ENCODE results near the gene ASB18. TPM values are rescaled to one million over a fixed set of nuclear protein-coding genes. Genes with fewer than 3 reads are reported as not detected.
"Not testable (repeated sequence)": the region's sequence is repeated elsewhere in the genome, so short reads cannot be mapped to it uniquely, and the experiment has no call there.

The ASB18 gene
- total and polyA plus RNA-seq, 2 of the 4 experiments (the other 2 are of a cell fraction) = not detected

DNA sequence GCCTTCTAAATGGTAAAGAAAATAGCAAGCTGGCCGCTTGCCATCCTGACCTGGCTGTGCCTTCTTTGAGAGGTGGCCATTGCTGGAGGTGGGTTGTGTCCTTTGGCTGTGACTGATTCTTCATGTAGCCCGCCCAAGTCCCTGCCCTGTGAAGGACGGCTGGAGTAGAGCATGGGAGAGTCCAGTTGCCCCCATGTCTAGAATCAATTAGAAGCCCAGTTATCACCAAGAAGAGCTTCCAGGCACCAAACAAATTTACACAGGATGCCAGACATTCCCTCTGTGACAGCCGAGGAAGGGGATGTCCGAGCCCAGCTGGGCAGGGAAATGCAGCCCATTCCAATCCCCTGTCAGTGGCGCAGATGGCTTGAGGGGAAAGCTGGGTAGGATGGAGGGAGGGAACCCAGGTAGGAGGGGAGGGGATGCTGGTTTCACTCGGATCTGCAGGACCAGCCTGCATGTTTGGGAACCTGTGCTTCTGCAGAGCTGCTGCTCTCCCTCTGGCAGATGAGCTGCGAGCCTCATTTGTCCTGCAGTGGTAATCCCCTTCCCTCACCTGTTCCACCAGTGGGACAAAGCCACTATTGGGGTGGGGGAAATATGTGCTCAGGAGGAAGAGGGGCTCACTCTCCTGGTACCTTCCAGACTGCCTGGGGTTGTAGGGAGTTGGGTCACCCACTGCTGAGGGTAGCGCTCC lies 25.7 kb upstream of the ASB18 start:
- Histone ChIP-seq H3K4me2 (ENCODE audit: low read depth, low read length) (no peak overlapping the region), H3K23ac (ENCODE audit: low read depth, low read length) (no peak overlapping the region), H2BK20ac (ENCODE audit: low read depth, low read length) (no peak overlapping the region), H4K5ac (ENCODE audit: low read depth, low read length) (no peak overlapping the region), H3K27me3 (ENCODE audit: control insufficient read depth, insufficient read depth, low read length) (no peaks in the 10 kb centered on the region; the same call in 1 of the 2 replicates), H2AK5ac (ENCODE audit: low read depth, low read length) (no peak overlapping the region), H3K14ac (replicated peaks; ENCODE audit: low read depth, low read length) (no peak overlapping the region), H3K4ac (ENCODE audit: low read depth, low read length) (no peak overlapping the region), H4K91ac (ENCODE audit: insufficient read depth, low read depth, low read length) (no peak overlapping the region), H4K8ac (ENCODE audit: low read depth in 2 of 2, low read length in 2 of 2) (no peak overlapping the region), H2AFZ (replicated peaks; ENCODE audit: low read length, poor library complexity) (no peak overlapping the region), H3K36me3 (ENCODE audit: control insufficient read depth, insufficient read depth, low read length) (no peaks in the 10 kb centered on the region), H3K27ac (ENCODE audit: insufficient read depth, low read length) (no peak overlapping the region), H3K18ac (ENCODE audit: low read depth, low read length) (no peak overlapping the region), H2AK9ac (replicated peaks; ENCODE audit: low read depth, low read length, poor library complexity) (no peak overlapping the region), H4K20me1 (ENCODE audit: insufficient read depth, low read length) (no peaks in the 10 kb centered on the region), H3K79me1 (ENCODE audit: low read depth in 1 of 2, low read length in 2 of 2) (no peaks in the 10 kb centered on the region), H3K4me3 (ENCODE audit: insufficient read depth, low read depth, low read length) (no peak overlapping the region), H3K9ac (ENCODE audit: low read depth, low read length) (no peak overlapping the region), H2BK120ac (ENCODE audit: low read depth, low read length) (no peak overlapping the region), H2BK5ac (ENCODE audit: low read depth, low read length, poor library complexity, severe bottlenecking) (no peak overlapping the region), H2BK15ac (ENCODE audit: low read depth, low read length) (no peak overlapping the region), H3K4me1 (ENCODE audit: control insufficient read depth, insufficient read depth, low read length) (no peaks in the 10 kb centered on the region), H3K9me3 (ENCODE audit: control insufficient read depth, insufficient read depth, low read length) (no peaks in the 10 kb centered on the region), H3K9me1 (ENCODE audit: insufficient read depth, low read length) (no peaks in the 10 kb centered on the region), H3K56ac (ENCODE audit: extremely low read depth, insufficient read depth, low read length) (no peak overlapping the region)
- in situ Hi-C loops (cut with MboI; ENCODE audit: low sequenced_read_pairs) (no loop called here), dilution Hi-C loops (cut with HindIII; ENCODE audit: low sequenced_read_pairs, unreplicated experiment) (no loop called here), intact Hi-C loops (cut with micrococcal nuclease) (no loop called here)
- POLR2A ChIA-PET (ENCODE audit: unreplicated experiment) = no interaction called here
- CTCF ChIA-PET = no interaction called here
- no TSS peak for BruUV-seq (replicated peaks)
- no peak for ATAC-seq (ENCODE audit: low read depth)
- DNase-seq = no peak
- WGBS, 2 experiments (ENCODE audit: extremely low coverage in 2 of 2, insufficient read length in 1 of 2) = 30% methylated on average over 2 of the region's 9 CpGs; no CpG with 5 or more reads in 1 of the 2 experiments
- TF ChIP-seq MXI1 (IDR thresholded peaks at IDR 0.05; ENCODE audit: borderline replicate concordance, low read depth, low read length) = no peak

DNA sequence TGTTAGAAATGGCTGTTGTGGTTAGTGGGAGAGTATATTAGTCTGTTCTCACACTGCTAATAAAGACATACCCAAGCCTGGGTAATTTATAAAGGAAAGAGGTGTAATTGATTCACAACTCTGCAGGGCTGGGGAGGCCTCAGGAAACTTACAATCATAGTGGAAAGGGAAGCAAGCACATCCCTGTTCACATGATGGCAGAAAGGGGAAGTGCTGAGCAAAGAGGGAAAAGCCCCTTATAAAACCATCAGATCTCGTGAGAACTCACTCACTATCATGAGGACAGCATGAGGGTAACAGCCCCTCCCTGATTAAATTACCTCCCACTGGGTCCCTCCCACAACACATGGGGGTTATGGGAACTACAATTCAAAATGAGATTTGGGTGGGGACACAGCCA lies 24.2 kb upstream of the ASB18 start:
- H3K4me1 ChIP-seq (ENCODE audit: control insufficient read depth, insufficient read depth, low read length); H2AK9ac ChIP-seq (replicated peaks; ENCODE audit: low read depth, low read length, poor library complexity); H3K14ac ChIP-seq (replicated peaks; ENCODE audit: low read depth, low read length); H2AFZ ChIP-seq (replicated peaks; ENCODE audit: low read length, poor library complexity); DNase-seq; CTCF ChIA-PET; H2BK5ac ChIP-seq (ENCODE audit: low read depth, low read length, poor library complexity, severe bottlenecking); H2AK5ac ChIP-seq (ENCODE audit: low read depth, low read length); H3K9ac ChIP-seq (ENCODE audit: low read depth, low read length); H4K8ac ChIP-seq (ENCODE audit: low read depth in 2 of 2, low read length in 2 of 2); H3K4me3 ChIP-seq (ENCODE audit: insufficient read depth, low read depth, low read length); H3K27ac ChIP-seq (ENCODE audit: insufficient read depth, low read length); H3K18ac ChIP-seq (ENCODE audit: low read depth, low read length); H2BK20ac ChIP-seq (ENCODE audit: low read depth, low read length); H3K4me2 ChIP-seq (ENCODE audit: low read depth, low read length); H3K23ac ChIP-seq (ENCODE audit: low read depth, low read length); intact Hi-C loops (cut with micrococcal nuclease); H4K20me1 ChIP-seq (ENCODE audit: insufficient read depth, low read length); ATAC-seq (ENCODE audit: low read depth); H4K5ac ChIP-seq (ENCODE audit: low read depth, low read length); H2BK120ac ChIP-seq (ENCODE audit: low read depth, low read length); H4K91ac ChIP-seq (ENCODE audit: insufficient read depth, low read depth, low read length); H3K36me3 ChIP-seq (ENCODE audit: control insufficient read depth, insufficient read depth, low read length); in situ Hi-C loops (cut with MboI; ENCODE audit: low sequenced_read_pairs); H3K56ac ChIP-seq (ENCODE audit: extremely low read depth, insufficient read depth, low read length); H3K4ac ChIP-seq (ENCODE audit: low read depth, low read length); POLR2A ChIA-PET (ENCODE audit: unreplicated experiment); dilution Hi-C loops (cut with HindIII; ENCODE audit: low sequenced_read_pairs, unreplicated experiment); H2BK15ac ChIP-seq (ENCODE audit: low read depth, low read length); H3K27me3 ChIP-seq (ENCODE audit: control insufficient read depth, insufficient read depth, low read length); H3K79me1 ChIP-seq (ENCODE audit: low read depth in 1 of 2, low read length in 2 of 2); H3K9me1 ChIP-seq (ENCODE audit: insufficient read depth, low read length); H3K9me3 ChIP-seq (ENCODE audit: control insufficient read depth, insufficient read depth, low read length); BruUV-seq (replicated peaks): not testable (repeated sequence)
- no CpG with 5 or more reads among the region's 1 CpG for WGBS, 2 experiments (ENCODE audit: extremely low coverage in 2 of 2, insufficient read length in 1 of 2)
